GM18873 (cell line): ENCODE measurements around the gene C2orf15.
"Not testable (repeated sequence)": the region's sequence is repeated elsewhere in the genome, so short reads cannot be mapped to it uniquely, and the experiment has no call there.

Source experiments
- ATAC-seq: cut with Tn5 transposase; IDR thresholded peaks from one replicate; pipeline ENCODE4 v1.9.1; 2021; ENCODE audit warnings: mild to moderate bottlenecking, moderate library complexity, moderate number of reproducible peaks; ENCODE audit not compliant: unreplicated experiment, low FRiP score

C2orf15 gene

DNA sequence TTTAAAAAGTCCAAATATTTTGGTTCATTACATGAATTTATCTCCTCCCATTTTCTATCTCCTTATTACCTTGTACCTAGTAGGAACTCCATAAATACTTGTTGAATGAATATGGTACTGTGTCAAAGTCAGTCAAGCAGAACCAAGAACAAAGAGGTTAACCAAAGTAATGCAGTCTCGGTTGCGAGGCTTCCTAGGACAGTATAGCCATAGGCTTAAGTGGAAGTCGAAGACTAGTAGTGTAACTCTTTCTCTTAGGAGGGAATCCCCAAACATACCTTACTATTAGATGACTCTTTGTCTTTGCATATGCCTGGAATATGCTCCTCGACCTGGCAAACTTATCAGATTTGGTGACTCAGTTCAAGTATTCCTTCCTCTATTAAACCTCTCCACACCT, 18.1 kb downstream of the C2orf15 start:
- ATAC-seq: no peak

DNA sequence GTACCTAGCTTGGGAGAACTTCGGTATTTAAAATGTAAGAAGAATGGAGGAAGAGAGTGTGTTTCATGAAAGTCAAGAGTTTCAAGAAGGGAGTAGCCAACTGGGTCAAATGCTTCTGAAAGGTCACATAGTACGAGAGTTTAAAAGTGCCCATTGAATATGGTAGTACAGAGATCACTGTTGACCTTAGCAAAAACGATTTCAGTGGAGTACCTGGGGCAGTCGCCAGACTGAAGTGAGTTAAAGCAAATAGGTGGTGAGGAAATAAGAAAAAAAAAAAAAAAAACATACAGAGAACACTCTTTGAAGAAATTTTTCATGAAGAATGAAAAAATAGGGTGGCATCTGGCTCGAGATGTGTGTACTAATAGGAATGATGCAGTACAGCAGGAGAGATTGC, 24.7 kb downstream of the C2orf15 start:
- no peak for ATAC-seq

DNA sequence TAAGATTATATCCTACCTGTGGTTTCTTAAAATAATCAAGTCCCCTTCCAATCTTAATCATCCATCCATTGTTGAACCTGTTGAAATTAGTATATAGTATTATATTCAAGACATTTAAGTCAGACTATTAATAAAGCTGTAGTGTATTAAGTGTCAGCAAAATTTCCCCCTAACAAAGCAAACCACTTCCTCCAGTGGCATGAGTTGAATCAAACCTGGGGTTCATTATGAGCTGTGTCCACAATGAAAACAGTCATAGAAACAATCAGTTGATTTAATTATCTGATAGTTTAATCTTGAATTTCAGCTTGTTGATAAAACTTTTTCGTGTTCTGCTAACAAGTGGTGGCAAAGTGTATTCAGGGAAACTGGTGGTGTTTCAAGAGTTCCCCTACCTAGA, 28.0 kb downstream of the C2orf15 start:
- no peak for ATAC-seq

DNA sequence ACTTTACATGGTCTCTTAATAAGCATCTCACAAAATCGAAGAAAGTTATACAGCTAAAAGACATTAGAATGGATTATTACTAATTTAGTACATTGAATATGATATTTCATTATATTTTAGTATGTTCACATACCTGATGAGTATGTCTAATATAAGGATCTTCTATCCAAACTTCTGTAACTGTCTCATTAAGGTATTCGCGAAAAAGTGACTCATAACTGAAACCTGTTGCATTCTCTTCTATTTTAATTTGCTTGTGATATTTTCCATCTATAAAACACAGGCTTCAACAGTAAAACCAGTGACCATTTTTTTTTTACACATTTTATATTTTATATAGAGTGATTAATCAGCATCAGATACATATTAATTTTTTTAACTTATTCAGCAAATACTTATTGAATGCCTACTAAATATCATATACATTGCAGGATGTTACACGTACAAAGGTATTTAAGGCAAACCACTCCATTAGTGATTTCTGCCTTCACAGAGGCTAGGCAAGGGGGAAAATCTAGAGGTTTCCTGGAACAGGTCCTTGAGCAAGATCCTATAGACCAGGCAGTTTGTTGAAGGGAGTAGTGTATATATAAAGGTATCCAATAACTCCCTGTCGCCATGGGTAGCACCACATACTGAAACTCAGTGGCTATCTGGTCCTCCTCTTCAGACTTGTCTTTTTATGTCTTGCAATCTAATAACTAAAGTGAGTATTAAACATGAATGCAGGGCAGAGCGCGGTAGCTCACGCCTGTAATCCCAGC, 30.1 kb downstream of the C2orf15 start:
- no peak for ATAC-seq

DNA sequence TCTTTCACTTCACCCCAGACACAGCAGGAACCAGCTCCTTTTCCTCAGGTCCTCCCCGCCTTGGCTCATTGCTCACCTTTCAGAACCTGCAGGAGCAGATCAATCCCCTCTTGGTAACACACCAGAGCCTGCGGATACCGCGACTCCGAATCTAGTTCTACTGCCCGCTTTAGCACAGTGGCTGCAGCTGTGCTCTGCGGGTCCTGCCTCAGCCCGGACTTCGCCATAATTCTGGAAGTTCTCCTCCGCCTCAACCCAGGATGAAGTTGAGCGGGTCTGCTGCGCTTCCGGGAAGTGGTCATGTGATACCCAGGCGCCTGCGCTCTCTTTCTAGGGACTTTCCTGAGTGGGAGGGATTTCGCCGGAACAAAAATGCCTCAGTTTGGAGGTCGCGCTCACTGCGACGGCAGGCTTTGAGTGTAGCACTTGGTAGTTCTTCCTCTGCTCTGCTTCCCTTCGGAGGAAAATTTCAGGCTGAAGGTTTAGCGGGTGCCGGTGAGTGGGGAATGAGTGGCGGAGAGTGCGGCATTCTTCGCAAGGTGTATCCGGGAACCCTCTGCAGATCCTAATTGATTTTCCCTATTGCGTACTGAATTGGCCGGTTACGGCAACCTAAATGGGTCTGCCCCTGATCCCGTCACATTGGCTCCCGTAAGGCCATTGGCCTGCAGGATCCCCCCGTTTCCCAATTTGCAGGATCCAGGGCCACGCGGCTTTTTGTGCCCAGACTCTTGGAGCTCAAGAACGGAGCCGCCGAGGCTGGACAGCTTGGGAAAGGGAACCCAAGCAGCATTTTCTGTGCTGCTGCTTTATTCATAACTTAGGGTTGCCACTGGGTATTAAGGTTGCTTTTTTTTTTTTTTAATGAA, 39.5 kb downstream of the C2orf15 start, which contains the start of the genes MITD1 and MRPL30:
Gene MITD1 (minus strand): TSS at position 304 of the 869 bp plus-strand sequence. CDS start 77 bp downstream, at position 227.
Gene MRPL30 (plus strand): TSS at position 430 of the 869 bp plus-strand sequence. CDS start 5,020 bp downstream, outside the sequence.
- ATAC-seq: peak; percentile 87

DNA sequence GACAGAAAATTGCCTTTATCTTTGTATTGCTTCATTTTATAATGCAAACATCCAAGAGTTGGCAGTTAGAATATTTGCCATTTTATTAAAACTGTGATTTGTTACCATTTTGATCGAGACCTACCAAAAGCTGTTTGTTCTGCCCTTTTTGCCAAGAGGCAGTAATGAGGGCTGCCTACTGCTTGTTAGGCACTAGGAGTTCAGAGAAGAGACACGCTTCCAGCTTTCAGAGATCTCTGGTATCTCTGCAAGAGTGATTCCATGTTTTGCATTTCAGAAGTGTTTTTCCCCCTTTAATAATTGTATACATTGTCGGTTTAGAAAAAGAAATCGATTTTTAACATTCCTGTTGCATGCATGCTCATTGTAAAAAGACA, 40.1 kb downstream of the C2orf15 start:
- no peak for ATAC-seq

DNA sequence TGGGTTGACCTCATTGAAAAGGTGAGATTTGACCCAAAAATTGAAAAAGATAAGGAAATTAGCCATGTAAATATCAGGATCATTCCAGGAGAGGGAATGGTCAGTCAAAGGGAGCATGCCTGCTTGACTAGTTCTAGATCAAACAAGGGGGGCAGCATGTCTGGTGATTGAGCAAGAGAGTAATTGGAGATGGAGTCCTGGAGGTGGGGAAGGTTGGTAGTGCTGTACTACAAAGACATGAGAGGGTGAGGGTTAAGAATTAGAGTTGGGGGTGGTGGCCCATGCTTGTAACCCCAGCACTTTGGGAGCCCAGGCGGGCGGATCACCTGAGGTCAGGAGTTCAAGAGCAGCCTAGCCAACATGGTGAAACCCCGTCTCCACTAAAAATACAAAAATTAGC, 41.5 kb downstream of the C2orf15 start:
- ATAC-seq: no peak

DNA sequence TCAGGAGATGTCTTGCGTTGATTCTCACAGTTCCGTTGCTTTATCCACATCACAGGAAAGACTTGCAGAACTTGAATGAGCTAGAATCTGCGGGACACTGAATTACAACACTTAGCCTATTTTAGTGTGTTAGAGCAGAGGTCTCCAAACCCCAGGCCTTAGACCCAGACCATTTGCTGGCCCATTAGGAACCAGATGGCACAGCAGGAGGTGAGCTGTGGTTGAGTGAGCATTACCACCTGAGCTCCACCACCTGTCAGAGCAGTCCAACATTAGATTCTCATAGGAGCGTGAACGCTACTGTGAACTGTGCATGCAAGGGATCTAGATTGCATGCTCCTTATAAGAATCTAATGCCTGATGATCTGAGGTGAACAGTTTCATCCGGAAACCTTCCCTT, 43.3 kb downstream of the C2orf15 start:
- ATAC-seq: no peak

DNA sequence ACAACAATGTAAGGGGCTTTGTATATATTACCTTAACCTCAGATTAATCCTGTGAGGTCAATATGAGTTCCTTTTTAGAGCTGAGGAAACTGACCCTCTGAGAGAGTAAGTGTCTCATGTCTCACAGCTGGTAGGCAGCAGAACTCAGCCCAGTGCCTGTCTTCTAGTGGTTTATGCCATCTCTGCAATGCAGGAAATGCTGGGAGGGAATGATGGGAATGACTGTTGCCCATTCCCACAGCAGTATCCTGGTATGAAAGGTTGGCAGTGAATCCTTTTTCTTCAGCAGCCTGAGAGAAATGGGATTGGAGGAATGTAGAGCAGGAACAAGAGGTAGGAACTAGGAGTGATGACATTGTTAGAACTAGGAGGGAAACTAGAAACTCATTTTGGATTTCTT, 45.5 kb downstream of the C2orf15 start:
- no peak for ATAC-seq

DNA sequence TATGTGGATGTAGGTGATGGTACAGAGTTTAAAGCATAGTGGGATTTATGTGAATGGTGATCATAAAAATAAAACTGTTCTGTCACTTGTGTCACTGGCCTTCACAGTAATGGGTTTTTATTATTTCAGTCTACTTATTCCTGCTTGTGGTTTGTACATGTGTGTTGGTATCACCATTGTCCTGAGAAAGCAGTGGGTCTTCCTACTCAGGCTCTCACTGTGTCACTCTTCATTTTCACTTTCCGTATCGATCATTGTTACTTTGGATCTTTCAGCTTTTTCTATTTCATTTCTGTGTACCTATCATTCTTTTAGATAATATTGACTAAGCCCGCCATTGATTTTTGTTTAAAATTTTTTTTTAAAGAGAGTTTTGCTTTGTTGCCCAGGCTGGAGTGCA, 46.9 kb downstream of the C2orf15 start:
- no peak for ATAC-seq

DNA sequence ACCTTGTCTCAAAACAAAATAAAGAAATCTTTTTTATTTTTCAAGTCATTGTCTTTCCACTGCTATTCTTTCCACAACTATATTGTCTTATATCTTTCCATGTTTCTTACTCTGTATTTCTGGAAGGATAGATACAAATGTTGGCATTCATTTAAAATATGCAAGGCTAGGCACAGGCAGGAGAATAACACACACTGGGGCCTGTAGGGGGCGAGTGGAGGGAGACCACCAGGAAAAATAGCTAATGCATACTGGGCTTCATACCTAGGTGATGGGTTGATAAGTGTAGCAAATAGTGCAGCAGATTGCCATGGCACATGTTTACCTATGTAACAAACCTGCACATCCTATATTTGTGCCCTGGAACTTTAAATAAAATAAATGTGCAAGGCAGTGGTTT, 49.0 kb downstream of the C2orf15 start:
- ATAC-seq: no peak

DNA sequence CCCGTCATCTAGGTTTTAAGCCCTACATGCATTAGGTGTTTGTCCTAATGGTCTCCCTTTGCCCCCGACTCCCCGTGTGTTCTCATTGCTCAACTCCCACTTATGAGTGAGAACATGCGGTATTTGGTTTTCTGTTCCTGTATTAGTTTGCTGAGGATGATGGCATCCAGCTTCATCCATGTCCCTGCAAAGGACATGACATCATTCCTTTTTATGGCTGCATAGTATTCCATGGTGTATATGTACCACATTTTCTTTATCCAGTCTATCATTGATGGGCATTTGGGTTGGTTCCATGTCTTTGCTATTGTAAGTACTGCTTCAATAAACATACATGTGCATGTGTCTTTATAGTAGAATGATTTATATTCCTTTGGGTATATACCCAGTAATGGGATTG, 50.9 kb downstream of the C2orf15 start:
- not testable (repeated sequence) for ATAC-seq

DNA sequence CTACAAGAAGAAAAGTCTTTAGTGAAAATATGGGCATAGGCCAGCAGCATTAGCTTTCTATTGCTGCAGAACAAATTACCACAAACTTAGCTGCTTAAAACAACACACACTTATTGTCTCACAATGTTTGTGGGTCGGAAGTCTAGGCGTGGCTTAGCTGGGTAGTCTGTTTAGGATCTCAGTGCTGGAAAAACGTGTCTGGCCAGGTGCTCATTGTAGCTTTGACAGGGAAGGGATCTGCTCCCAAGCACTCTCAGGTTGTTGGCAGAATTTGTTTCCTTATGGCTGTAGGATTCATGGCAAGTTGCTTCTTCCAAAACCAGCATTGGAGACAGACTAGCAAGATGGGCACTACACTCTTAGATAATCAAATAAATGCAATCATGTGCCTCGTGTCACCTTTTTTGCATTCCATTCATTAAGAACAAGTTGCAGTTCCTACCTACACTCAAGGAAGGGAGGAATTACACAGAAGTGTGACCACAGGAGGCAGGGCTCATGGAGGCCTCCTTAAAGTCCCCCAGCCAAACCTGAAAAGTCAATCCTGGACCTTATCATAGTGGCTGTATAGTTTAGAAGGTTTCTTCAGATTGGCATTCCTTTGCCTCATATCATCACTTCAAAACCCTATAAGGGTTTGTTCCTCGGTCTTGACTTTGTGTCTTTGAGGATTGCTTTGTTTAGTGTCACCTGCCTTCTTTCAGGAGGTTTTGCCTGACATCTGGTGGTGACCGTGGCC, 56.8 kb downstream of the C2orf15 start:
- ATAC-seq: no peak

DNA sequence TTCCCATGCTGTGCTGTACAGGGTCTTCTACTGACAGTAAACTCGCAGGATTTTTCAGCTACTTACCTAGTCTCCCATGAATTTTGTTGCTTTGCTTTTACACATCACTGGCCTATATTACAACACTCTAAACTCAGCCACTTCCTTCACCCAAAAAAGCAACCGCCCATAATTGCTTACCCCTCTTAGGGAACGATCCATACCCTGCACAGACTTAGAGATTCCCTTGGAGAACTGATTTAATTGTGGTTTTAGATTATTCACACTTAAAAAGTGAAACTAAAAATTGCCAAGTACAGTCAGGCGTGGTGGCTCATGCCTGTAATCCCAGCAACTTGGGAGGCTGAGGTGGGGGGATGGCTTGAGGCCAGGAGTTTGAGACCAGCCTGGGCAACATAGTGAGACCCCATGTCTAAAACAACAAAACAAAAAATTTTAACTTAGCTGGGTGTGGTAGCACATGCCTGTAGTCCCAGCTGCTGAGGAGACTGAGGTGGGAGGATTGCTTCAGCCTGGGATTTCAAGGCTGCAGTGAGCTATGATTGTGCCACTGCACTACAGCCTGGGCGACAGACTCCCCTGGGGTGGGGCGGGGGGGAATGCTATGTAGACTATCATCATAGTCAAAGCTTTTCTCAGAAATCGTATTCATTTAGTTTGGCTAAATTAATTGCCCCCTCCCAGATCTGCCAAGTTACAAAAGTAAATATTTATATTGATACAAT, 58.7 kb downstream of the C2orf15 start:
- no peak for ATAC-seq
